Progenitor cell of endocrine pancreas (in vitro differentiated cells): ENCODE data around the gene AJM1. TPM values are rescaled to one million over a fixed set of nuclear protein-coding genes. Genes with fewer than 3 reads are reported as not detected.

Experiments used
- DNase-seq: peaks from one replicate; pipeline ENCODE4 v3.0.0; 2021; ENCODE audit warnings: low spot score; ENCODE audit not compliant: unreplicated experiment
- H3K27ac Mint-ChIP-seq: 2 replicates; pipeline ENCODE4 v1.8.0; 2021; ENCODE audit warnings: mild to moderate bottlenecking, moderate library complexity, mixed read lengths
- H3K27me3 Mint-ChIP-seq: 2 replicates; pipeline ENCODE4 v1.8.0; 2021; ENCODE audit warnings: mixed read lengths
- H3K36me3 Mint-ChIP-seq: 2 replicates; pipeline ENCODE4 v1.8.0; 2022; ENCODE audit warnings: mixed read lengths; ENCODE audit not compliant: insufficient read depth
- H3K4me1 Mint-ChIP-seq: 2 replicates; pipeline ENCODE4 v1.8.0; 2021; ENCODE audit warnings: low read depth, mixed read lengths
- H3K4me3 Mint-ChIP-seq: 2 replicates; pipeline ENCODE4 v1.8.0; 2021; ENCODE audit warnings: low read depth, mild to moderate bottlenecking, moderate library complexity, mixed read lengths
- H3K9me3 Mint-ChIP-seq: 2 replicates; pipeline ENCODE4 v1.8.0; 2021; ENCODE audit warnings: low read depth, mixed read lengths
- total RNA-seq: library from RNA; stranded (reverse); gene quantifications from 2 replicates; pipeline ENCODE4 v1.2.1, GENCODE V29; 2021
- TF ChIP-seq, protein P1 (sequence below): fragments of 200-600 bp; sonication (generic); IDR thresholded peaks from one replicate; pipeline ENCODE4 v1.5.0; 2021; ENCODE audit warnings: antibody characterized with exemption, mild to moderate bottlenecking; ENCODE audit not compliant: unreplicated experiment

AJM1 gene
- total RNA-seq, 1 donor from 2014 or later: 5.8 TPM

DNA sequence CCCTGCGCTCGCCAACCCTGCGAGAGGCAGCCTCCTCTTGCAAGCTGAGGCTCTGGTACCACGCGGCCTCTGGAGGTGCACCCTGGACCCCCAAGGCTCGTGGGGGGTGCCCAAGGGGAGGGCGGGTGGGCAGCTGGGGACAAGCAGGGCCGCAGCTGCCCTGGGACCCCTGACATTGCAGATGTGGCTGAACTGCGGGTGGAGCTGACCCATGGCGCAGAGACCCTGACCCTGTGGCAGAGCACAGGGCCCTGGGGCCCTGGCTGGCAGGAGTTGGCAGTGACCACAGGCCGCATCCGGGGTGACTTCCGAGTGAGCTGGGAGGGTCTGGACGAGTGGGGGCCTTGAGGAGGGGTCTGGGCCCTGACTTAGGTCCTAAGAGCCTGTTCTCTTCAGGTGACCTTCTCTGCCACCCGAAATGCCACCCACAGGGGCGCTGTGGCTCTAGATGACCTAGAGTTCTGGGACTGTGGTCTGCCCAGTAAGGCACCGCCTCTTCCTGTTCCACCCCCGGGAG lies 11.4 kb downstream of the AJM1 start:
- H3K27me3 Mint-ChIP-seq: no peaks in the 10 kb centered on the region
- H3K4me3 Mint-ChIP-seq: no peak overlapping the region
- H3K36me3 Mint-ChIP-seq: no peaks in the 10 kb centered on the region
- H3K4me1 Mint-ChIP-seq: peaks cover 2% of the 10 kb centered on the region
- TF ChIP-seq, protein P1, sequence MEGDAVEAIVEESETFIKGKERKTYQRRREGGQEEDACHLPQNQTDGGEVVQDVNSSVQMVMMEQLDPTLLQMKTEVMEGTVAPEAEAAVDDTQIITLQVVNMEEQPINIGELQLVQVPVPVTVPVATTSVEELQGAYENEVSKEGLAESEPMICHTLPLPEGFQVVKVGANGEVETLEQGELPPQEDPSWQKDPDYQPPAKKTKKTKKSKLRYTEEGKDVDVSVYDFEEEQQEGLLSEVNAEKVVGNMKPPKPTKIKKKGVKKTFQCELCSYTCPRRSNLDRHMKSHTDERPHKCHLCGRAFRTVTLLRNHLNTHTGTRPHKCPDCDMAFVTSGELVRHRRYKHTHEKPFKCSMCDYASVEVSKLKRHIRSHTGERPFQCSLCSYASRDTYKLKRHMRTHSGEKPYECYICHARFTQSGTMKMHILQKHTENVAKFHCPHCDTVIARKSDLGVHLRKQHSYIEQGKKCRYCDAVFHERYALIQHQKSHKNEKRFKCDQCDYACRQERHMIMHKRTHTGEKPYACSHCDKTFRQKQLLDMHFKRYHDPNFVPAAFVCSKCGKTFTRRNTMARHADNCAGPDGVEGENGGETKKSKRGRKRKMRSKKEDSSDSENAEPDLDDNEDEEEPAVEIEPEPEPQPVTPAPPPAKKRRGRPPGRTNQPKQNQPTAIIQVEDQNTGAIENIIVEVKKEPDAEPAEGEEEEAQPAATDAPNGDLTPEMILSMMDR: no peak
- H3K27ac Mint-ChIP-seq: no peak overlapping the region
- no peaks in the 10 kb centered on the region for H3K9me3 Mint-ChIP-seq
- no peak for DNase-seq

DNA sequence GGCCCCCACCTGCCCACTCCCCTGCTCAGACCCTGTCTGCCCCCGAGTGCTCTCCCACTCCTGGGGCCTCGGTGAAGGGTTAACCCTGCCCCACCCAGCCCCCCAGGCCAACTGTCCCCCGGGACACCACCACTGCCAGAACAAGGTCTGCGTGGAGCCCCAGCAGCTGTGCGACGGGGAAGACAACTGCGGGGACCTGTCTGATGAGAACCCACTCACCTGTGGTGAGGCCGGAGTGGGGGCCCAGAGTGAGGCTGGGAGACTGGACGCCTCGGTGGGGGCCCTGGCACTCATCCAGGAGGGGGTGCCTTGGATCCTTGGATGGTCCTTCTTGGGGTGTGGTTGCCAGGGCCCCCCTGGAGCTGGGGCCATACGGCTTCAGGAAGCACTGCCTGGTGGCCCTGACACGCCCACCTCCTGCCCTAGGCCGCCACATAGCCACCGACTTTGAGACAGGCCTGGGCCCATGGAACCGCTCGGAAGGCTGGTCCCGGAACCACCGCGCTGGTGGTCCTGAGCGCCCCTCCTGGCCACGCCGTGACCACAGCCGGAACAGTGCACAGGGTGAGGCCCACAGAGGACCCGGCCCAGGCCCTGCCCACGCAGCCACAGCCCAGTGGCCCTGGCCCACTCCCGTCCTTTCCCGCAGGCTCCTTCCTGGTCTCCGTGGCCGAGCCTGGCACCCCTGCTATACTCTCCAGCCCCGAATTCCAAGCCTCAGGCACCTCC lies 12.0 kb downstream of the AJM1 start:
- H3K9me3 Mint-ChIP-seq: no peaks in the 10 kb centered on the region
- DNase-seq: no peak

DNA sequence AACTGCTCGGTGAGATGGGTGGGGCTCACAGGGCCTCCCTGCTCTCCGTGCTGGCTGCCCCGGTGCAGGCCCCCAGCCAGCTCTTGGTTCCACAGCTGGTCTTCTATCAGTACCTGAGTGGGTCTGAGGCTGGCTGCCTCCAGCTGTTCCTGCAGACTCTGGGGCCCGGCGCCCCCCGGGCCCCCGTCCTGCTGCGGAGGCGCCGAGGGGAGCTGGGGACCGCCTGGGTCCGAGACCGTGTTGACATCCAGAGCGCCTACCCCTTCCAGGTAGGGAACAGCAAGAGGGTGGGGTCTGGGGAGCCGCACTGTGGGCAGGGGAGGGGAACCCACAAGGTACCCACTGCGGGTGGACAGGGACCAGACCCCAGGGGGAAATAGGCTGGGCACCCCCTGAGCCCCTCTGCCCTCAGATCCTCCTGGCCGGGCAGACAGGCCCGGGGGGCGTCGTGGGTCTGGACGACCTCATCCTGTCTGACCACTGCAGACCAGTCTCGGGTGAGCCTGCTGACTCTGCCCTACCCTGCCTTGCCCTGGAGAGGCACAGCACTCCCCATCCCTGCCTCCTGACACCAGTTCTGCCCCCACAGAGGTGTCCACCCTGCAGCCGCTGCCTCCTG lies 12.7 kb downstream of the AJM1 start:
- no peaks in the 10 kb centered on the region for H3K4me1 Mint-ChIP-seq
- DNase-seq: no peak
- no peak overlapping the region for H3K27ac Mint-ChIP-seq
- no peak overlapping the region for H3K4me3 Mint-ChIP-seq
- TF ChIP-seq, protein P1: no peak
- no peaks in the 10 kb centered on the region for H3K36me3 Mint-ChIP-seq
- H3K27me3 Mint-ChIP-seq: no peaks in the 10 kb centered on the region
- H3K9me3 Mint-ChIP-seq: no peaks in the 10 kb centered on the region

More for the DNA sequence above, 12.0 kb downstream of the AJM1 start:
- peaks cover 2% of the 10 kb centered on the region for H3K4me1 Mint-ChIP-seq
- H3K27ac Mint-ChIP-seq: no peak overlapping the region
- no peaks in the 10 kb centered on the region for H3K36me3 Mint-ChIP-seq
- TF ChIP-seq, protein P1: no peak
- no peak overlapping the region for H3K4me3 Mint-ChIP-seq
- no peaks in the 10 kb centered on the region for H3K27me3 Mint-ChIP-seq

- TF ChIP-seq, protein P1: no peak
- Mint-ChIP-seq H3K36me3 (peaks cover 2% of the 10 kb centered on the region), H3K27me3 (no peaks in the 10 kb centered on the region), H3K4me3 (no peak overlapping the region), H3K4me1 (no peaks in the 10 kb centered on the region), H3K9me3 (no peaks in the 10 kb centered on the region), H3K27ac (no peak overlapping the region)
- no peak for DNase-seq
Observed at GRCh38 chr9:136855461-136856078, 13.3 kb downstream of the AJM1 start.

- Mint-ChIP-seq H3K36me3 (peaks cover 2% of the 10 kb centered on the region), H3K27me3 (no peaks in the 10 kb centered on the region), H3K4me3 (no peak overlapping the region), H3K4me1 (no peaks in the 10 kb centered on the region), H3K27ac (no peak overlapping the region), H3K9me3 (no peaks in the 10 kb centered on the region)
- no peak for DNase-seq
- TF ChIP-seq, protein P1: no peak
Observed at GRCh38 chr9:136856079-136856476, 13.8 kb downstream of the AJM1 start.
